GM18873 (cell line): ENCODE data around the gene MMP3.
"Not testable (repeated sequence)": the region's sequence is repeated elsewhere in the genome, so short reads cannot be mapped to it uniquely, and the experiment has no call there.

Source experiments
- ATAC-seq: cut with Tn5 transposase; IDR thresholded peaks from one replicate; pipeline ENCODE4 v1.9.1; 2021; ENCODE audit warnings: mild to moderate bottlenecking, moderate library complexity, moderate number of reproducible peaks; ENCODE audit not compliant: unreplicated experiment, low FRiP score

The MMP3 gene

GRCh38 chr11:102843489-102843888 is at the start of gene MMP3:
Gene MMP3, minus strand, starts transcription at chr11:102843609. Its CDS starts 63 bp downstream, at chr11:102843546.
- ATAC-seq: no peak

- no peak for ATAC-seq
Observed at GRCh38 chr11:102891736-102892135, 48.3 kb upstream of the MMP3 start.

- ATAC-seq: no peak
Observed at GRCh38 chr11:102886999-102887398, 43.6 kb upstream of the MMP3 start.

GRCh38 chr11:102883141-102883540 is 39.7 kb upstream of the MMP3 start:
- no peak for ATAC-seq

- peak; percentile 76 for ATAC-seq
Observed at GRCh38 chr11:102882389-102883024, 39.1 kb upstream of the MMP3 start.

GRCh38 chr11:102879801-102880200 is 36.4 kb upstream of the MMP3 start:
- no peak for ATAC-seq

GRCh38 chr11:102878595-102878994 is 35.2 kb upstream of the MMP3 start:
- no peak for ATAC-seq

DNA sequence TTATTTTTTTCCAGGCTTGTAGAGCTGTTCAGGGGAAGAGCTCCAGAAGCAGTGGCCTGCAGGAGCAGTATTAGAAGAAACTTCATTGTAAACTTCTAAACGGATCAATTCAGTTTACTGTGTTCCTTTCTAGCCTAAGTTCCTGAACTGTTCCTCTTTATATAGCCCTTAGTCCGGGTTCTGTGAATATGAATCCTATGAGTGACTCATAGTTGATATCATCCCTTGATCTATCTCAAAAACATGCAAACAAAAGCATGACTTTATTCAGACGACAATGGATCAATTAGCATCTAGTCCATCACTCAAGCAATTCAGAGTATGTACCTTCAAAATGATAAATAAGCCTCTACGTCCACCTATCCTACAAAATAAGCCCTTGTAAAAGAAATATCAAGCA is 31.4 kb upstream of the MMP3 start, which contains the start of gene MMP12:
Gene MMP12, minus strand, starts transcription at position 131 of the 400 bp plus-strand sequence. Its CDS starts 45 bp downstream, at position 86.
- ATAC-seq: no peak

DNA sequence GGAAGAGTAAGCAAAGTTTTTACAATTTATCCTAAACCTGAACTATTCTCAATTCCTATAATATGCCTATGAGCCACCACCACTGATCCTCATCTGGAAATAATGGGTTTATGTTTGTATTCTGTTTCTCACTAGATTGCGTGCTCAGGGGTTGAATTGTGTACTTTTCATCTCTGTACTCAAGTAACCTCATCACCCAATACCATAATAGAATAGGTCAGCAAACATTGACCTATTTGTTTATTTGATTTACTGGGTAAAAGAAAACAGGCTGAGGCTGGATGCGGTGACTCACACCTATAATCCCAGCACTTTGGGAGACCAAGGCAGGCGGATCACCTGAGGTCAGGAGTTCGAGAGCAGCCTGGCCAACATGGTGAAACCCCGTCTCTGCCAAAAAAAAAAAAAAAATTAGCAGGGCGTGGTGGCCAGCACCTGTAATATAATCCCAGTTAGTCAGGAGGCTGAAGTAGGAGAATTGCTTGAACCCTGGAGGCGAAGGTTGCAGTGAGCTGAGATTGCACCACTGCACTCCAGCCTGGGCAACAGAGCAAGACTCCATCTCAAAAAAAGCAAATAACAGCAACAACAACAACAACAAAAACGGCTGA is 26.1 kb upstream of the MMP3 start:
- ATAC-seq: not testable (repeated sequence)

GRCh38 chr11:102868339-102868738 is 24.9 kb upstream of the MMP3 start:
- no peak for ATAC-seq

- no peak for ATAC-seq
Observed at GRCh38 chr11:102864724-102865123, 21.3 kb upstream of the MMP3 start.

DNA sequence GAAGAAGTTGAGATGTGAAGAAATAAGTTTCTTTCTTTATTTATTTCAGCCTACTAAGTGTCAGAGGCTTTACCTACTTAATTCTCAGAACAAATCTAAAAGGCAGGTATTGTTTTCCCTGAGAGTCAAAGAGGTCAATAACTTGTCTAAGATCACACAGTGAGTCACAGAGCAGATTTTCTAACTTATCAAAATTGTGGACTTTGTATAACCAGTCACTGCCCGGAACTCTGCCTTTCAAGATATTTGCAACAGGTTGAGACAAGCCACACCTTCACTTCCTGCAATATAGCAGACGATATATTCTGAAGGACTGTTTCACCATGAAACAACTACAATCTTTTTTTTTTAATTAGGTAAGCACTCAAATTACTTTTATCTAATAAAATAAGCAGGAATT is 10.5 kb upstream of the MMP3 start:
- ATAC-seq: no peak

GRCh38 chr11:102853055-102853454 is 9.6 kb upstream of the MMP3 start:
- ATAC-seq: no peak

DNA sequence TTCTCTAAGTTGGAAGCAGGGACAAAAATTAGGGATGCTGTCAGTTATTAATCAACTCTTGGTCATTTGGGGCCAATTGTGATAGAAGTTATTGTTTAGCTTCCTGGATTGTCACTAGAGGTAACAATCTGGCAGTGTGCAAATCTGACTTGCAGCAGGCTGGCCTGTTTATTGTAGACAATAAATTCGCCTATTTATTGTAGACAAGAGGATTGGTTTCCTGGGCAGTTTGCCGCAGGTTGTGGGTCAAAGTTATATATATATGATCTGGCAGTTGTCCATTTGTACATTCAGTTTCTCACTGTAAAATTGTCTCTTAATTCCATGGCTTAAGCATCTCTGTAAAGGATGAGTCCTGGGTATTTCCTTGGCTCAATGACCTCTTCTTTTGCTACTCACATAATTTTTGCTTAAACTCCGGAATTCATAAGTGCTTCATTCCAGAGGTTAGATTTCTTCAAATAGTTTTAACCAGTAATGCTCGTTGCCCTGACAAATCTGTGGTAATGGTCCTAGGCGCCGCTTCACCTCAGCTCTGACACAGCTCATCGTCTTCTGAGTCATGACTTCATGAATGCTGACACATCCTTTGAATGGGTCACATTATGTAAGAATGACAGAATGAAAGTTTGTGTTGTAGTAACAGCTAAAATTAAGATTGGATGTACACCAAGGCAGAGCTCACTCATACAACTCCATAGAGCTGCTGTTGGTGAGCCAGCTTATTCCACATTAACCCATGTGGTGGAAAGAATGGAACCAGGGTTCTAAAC is 7.8 kb upstream of the MMP3 start:
- ATAC-seq: no peak

DNA sequence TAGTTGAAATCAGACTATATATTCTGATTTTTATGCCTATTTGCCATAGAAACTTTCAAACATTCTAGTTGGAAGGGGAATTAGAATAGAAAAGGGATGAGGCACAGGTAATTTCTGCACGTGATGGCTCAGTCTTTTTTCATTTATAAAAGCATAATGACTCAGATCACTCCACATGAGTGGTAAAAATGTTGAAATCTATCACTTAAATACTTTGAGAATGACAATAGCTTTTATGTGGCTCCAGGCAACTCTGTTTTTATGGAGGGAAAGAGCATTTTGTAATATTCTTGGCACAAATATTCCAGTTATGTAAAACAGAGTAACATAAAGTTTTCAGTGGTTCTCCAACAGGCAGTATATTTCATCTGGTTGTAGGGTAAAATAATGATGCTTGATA is 5.9 kb upstream of the MMP3 start:
- ATAC-seq: no peak

GRCh38 chr11:102846292-102846691 is 2.9 kb upstream of the MMP3 start:
- ATAC-seq: no peak

DNA sequence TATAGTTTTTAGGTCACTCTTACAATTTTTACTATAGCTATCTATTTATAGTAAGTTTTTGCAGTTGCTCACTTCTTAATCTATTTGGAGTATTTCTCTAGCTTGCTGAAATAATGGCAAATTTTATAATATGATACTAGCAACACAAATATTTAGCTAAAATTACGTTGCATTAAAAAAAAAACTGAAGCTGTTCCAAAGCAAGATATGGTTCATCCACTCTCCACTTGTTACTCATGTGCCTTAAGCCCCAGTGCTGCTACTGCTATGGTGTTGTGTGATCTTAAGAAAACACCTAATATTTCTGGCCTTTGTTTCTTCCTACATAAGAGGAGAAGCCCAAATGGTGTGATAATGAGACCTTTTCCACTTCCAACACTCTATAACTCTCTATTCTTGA is 479 bp downstream of the MMP3 start:
- no peak for ATAC-seq

- no peak for ATAC-seq
Observed at GRCh38 chr11:102840018-102840417, 3.4 kb downstream of the MMP3 start.

DNA sequence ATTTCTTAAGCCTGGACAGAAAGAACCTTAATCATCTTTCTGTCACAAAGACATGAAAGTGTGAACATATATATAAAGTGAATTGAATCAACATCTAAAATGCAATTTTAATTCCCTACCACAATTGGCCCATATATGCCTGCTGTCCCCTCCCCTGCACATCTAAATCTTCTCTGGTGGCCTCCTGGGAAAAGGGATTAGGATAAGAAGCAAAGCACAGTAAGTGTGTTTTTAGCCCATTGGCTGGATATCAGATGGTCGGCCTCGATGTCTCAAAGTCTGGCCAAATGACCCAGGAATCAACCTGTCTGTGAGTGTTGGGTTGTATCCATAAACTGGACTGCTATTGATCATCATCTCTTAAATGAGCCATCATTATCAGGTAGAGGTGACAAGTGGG is 5.8 kb downstream of the MMP3 start:
- no peak for ATAC-seq

DNA sequence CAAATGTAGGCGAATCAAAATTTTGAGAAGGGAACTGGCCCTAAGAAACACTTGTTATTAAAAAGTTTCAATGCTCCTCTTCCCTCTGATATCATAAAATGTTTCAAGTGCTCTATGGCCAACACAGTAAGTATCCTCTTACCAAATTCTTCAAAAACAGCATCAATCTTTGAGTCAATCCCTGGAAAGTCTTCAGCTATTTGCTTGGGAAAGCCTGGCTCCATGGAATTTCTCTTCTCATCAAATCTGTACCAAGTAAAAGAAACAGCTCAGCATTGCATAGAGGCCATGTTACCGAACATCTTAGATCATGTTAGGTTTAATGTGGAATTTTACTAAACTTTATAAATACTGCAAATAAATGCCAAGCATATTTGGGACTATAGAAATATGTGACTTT is 6.3 kb downstream of the MMP3 start:
- ATAC-seq: no peak

GRCh38 chr11:102836290-102836875 is 7.0 kb downstream of the MMP3 start:
- no peak for ATAC-seq
